ENCODE data around the gene BMP8B.
"Not testable (repeated sequence)": the region's sequence is repeated elsewhere in the genome, so short reads cannot be mapped to it uniquely, and the experiment has no call there.

The BMP8B gene

DNA sequence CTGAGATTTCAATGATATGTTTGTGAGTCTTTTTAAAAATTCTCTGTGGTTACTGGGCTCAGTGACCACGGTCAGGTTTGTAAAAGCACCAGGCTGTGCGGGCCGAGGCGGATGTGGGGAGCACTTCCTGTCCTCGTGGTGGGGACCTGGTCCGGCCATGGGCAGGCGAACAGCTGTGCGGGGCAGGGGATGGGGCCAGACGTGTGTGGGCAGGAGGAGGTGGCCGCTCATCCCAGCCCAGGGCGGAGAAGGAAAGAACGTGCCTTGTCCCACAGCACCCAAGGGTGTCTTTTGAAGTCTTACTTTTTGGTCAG is 12.3 kb downstream of the BMP8B start:
- Mint-ChIP-seq H3K9me3 (no peaks in the 10 kb centered on the region), H3K36me3 (no peaks in the 10 kb centered on the region), H3K4me1 (peaks cover 34% of the 10 kb centered on the region), H3K27me3 (no peaks in the 10 kb centered on the region), H3K4me3 (peak overlapping the region; percentile 49), H3K27ac (peak overlapping the region; percentile 76)
- ATAC-seq, result peak; percentile 67

DNA sequence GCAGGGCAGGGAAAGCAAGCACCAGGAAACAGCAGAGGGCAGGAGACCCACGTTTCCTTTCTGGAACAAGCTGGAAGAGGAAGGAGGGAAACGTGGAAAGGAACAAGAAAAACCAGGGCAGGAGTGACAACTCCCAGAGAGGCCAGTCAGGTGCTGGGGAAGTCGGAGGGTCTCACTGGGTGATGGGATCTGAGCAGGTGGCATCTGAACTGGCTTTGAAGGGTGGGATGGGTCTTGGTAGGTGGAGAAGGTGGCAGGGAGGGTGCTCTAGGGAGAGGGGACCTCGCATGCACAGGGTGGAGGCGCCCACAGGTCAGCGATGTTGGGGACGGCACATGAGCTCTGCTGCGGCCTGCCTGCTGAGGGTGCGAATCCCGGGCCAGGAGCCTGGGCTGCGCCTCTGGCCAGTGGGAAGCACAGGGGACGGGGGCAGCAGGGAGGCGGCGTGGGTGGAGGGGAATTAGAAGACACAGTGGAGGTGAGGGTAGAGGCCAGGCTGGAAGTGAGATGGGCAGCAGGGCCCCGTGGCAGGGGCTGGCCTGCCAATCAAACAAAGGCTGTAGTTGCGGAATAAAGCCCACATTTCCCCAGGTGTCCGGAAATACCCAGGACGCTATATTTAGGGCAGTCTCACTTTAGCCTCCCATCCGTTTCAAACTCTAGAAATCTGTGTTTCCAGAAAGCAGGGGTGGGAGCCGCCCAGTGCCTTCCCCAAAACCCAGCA is 12.8 kb downstream of the BMP8B start:
- Mint-ChIP-seq H3K4me3 (peak overlapping the region; percentile 49), H3K4me1 (peaks cover 34% of the 10 kb centered on the region), H3K27ac (peak overlapping the region; percentile 76)
- H3K9me3 Mint-ChIP-seq, H3K36me3 Mint-ChIP-seq, H3K27me3 Mint-ChIP-seq: not testable (repeated sequence)
- peak; percentile 58 for ATAC-seq

DNA sequence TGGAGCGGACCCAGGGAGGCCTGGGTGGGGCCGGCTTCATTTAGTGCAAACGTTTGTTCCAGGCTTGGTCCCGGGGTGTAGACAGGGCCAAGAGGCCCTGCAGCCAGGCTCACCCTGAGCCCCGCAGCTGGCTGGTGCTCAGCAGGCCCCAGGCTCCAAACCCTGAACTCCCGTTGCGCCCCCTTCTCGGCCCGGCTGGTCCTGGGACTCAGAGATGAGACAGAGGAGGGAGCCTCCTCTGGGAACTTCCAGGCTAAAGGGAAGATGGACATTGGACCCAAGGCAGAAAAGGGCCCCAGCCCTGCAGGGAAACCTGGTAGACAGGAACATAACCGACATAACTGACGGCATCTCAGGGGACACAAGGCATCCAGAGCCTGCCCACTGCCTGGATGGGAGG is 13.5 kb downstream of the BMP8B start:
- Mint-ChIP-seq H3K27ac (peak overlapping the region; percentile 76), H3K4me3 (peak overlapping the region; percentile 50), H3K4me1 (peaks cover 34% of the 10 kb centered on the region)
- H3K36me3 Mint-ChIP-seq, ATAC-seq, H3K9me3 Mint-ChIP-seq, H3K27me3 Mint-ChIP-seq: not testable (repeated sequence)

DNA sequence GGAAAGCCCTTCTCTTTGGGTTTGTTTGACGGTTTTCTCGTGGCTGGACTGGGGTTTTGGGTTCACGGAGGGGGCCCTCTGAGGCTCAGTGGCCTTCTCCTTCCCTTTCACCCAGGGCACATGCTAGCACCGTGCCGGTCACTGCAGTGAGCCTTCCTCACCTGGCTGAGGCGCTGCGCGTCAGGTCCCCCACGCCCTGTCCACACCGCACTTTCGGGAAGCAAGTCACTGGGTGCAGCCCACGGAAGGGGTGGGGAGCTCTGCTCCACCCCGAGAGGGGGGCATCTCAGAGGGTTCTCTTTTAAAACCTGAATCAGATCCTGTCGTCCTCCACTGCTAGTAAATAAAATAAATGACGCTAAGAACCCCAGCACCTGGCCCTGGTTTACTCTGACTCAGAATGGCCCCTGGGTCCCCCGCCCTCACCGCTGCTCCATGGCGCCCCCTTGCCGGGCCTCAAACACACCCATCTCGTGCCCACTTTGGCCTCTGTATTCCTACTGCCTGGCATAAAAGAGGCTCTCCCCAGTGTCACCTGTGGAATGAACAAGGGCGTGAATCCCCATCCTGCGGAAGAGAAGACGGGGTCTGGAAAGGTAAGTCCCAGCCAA is 15.2 kb downstream of the BMP8B start:
- not testable (repeated sequence) for H3K27ac Mint-ChIP-seq, H3K36me3 Mint-ChIP-seq, H3K4me3 Mint-ChIP-seq, ATAC-seq, H3K27me3 Mint-ChIP-seq, H3K9me3 Mint-ChIP-seq
- H3K4me1 Mint-ChIP-seq, result peaks cover 26% of the 10 kb centered on the region

DNA sequence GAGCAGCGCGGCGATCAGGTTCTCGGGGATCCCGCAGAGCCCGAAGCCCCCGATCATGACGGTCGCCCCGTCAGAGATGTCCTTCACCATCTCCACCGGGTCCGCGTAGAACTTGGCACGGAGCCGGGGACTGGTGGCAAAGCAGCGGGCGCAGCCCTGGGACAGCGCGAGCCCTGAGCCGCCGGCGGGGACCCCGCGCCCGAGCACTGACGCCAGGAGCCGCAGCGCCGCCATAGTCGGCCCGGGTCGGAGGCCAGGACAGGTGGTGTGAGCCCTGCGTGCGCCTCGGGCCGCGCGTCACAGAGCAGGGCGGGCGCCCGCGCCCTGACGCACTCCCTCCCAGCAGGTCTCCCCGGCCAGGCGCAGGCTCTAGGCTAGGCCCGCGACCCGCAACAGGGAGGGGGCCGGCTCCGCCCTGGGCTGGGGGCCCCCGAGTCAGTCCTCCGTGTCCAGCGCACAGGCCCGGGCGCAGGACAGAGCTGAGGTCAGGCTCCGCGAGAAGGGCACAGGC is 17.6 kb downstream of the BMP8B start, which contains the start of gene OXCT2:
OXCT2 (minus strand) TSS at position 327 of the 511 bp plus-strand sequence; CDS start at position 234, 93 bp downstream.
- Mint-ChIP-seq H3K4me3 (peak within 1 kb of the TSS; percentile 65), H3K4me1 (peaks cover 10% of the 10 kb centered on the region)
- peak; percentile 66 for ATAC-seq
- H3K9me3 Mint-ChIP-seq, H3K27ac Mint-ChIP-seq, H3K27me3 Mint-ChIP-seq, H3K36me3 Mint-ChIP-seq: not testable (repeated sequence)

DNA sequence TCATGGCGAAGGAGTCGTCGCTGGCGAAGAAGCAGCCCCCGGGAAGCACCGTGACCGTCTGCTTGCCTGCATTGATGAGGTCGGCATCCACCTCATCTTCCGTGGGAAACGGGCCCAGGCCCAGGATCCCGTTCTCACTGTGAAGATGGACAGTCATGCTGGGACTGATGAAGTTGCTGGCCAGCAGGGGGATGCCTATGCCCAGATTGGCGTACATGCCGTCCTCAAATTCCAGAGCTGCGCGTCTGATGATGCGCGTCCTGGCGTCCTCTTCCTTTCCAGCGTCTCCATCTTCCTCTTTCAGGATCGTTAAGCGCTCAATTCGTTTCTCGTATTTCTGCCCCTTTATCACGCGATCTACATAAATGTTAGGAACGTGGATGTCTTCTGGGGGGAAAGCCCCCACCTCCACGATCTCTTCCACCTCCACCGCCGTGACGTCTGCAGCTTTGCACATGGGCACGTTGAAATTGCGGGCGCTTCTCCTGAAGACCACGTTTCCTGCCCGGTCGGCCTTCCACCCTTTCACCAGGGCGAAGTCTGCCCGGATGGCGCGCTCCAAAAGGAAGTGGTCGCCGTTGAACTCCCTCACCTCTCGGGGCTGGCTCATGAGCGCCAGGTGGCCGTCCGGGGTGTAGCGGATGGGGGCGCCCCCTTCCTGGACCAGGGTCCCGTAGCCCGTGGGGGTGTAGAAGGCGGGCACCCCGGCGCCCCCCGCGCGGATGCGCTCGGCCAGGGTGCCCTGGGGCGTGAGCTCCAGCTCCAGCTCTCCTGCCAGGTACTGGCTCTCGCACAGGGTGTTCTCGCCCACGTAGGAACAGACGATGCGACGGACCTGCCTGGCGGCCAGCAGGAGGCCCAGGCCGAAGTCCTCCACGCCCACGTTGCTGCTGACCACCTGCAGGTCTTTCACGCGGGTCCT is 18.3 kb downstream of the BMP8B start:
- H3K27ac Mint-ChIP-seq, H3K9me3 Mint-ChIP-seq, H3K4me1 Mint-ChIP-seq, H3K27me3 Mint-ChIP-seq, H3K36me3 Mint-ChIP-seq: not testable (repeated sequence)
- ATAC-seq, result peak; percentile 72
- peak overlapping the region; percentile 65 for H3K4me3 Mint-ChIP-seq

DNA sequence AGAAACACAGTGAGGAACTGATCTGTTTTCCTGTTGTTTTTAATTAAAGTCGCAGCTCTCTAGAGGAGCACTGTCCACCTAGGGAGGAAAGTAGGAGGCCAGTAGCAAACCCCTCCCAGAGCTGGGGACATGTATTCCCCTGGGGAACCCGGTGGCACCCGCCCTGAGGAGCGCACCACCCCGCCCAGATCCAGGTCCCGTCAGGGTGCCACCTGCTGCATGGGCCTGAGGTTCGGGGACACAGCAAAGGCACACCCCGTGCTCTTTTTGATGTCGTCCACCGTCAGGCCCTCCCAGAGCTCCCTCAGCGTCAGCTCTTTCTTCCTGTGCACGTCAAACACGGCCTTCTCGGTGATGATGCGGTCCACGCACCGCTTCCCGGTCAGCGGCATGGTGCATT is 19.2 kb downstream of the BMP8B start:
- not testable (repeated sequence) for H3K27ac Mint-ChIP-seq, H3K4me3 Mint-ChIP-seq, H3K36me3 Mint-ChIP-seq, H3K27me3 Mint-ChIP-seq, H3K4me1 Mint-ChIP-seq, ATAC-seq, H3K9me3 Mint-ChIP-seq

DNA sequence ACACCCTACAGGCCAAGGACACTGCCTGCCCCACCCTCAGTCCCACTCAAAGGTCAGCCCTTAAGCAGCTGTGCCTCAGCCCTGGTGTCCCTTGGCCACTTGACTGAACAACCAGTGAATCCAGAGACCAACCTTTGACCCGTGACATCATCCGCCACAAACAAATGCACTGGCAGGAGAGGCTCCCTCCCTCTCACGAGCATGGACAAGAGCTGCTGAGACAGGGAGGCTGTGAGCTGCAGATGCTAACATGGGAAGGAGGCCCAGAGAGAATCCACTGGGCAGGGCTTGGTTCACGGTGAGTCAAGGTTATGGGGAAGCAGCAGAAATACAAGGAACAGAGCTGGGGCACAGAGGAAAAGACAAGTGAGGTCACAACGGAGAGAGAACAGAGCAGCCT is 22.2 kb downstream of the BMP8B start:
- H3K4me3 Mint-ChIP-seq, ATAC-seq, H3K27ac Mint-ChIP-seq, H3K4me1 Mint-ChIP-seq, H3K27me3 Mint-ChIP-seq, H3K9me3 Mint-ChIP-seq, H3K36me3 Mint-ChIP-seq: not testable (repeated sequence)

DNA sequence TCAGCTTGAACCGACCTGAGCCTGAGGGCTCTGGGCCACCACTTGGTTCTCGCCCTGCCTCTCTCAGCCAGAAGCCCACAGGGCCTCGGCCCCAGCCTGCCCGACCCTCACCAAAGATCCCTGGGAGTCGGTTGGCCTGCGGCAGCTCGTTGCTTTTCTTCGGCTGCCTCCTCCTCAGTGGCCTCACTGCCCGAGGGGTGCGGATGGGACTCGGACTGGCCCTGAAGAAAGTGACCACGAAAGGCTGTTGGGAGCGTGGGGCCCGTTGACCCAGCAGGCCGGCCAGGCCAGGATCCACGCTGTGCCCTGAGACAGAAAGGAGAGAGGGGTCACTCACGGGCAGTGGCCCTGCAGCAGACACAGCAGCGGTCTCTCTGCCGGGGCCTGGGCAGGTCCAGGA is 24.2 kb downstream of the BMP8B start:
- peaks cover 24% of the 10 kb centered on the region for H3K36me3 Mint-ChIP-seq
- H3K27me3 Mint-ChIP-seq, H3K9me3 Mint-ChIP-seq, H3K4me1 Mint-ChIP-seq, ATAC-seq, H3K27ac Mint-ChIP-seq, H3K4me3 Mint-ChIP-seq: not testable (repeated sequence)

DNA sequence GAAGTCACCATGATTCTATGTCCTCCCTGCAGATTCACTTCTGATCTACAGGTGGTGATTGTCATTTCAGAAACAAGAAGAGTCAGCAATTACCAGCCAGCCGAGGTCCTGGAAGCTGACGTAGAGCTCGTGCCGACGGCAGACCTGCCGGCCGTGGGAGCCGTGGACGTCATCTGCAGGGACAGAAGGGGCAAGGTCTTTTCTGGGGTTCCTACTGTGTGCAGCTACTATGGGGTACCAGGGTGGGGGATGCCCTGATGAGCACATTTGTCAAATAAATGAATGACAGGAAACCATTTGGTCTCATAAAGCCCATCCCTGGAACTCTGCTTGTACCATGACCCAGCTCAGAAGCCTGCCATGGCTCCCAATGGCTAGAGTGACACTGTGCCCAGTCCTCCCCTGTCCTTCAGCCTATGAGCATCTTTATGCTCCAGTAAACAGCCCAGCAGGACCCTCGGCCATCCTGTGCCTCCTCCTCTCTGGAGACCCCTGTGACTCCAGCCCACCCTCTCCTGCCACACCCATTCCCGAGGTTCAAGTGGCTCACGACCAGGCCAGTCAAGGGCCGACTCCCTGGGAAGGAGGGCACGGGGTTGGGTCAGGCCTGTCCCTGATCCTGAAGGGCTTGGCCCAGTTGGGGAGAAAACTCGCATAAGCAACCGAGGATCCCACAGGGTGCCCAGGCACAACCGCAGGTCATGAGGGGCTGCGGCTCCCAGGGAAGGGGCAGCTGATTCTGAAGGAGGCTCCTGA is 24.9 kb downstream of the BMP8B start:
- H3K27me3 Mint-ChIP-seq, H3K4me1 Mint-ChIP-seq, H3K9me3 Mint-ChIP-seq, H3K4me3 Mint-ChIP-seq, H3K27ac Mint-ChIP-seq, ATAC-seq: not testable (repeated sequence)
- H3K36me3 Mint-ChIP-seq, result peaks cover 30% of the 10 kb centered on the region

DNA sequence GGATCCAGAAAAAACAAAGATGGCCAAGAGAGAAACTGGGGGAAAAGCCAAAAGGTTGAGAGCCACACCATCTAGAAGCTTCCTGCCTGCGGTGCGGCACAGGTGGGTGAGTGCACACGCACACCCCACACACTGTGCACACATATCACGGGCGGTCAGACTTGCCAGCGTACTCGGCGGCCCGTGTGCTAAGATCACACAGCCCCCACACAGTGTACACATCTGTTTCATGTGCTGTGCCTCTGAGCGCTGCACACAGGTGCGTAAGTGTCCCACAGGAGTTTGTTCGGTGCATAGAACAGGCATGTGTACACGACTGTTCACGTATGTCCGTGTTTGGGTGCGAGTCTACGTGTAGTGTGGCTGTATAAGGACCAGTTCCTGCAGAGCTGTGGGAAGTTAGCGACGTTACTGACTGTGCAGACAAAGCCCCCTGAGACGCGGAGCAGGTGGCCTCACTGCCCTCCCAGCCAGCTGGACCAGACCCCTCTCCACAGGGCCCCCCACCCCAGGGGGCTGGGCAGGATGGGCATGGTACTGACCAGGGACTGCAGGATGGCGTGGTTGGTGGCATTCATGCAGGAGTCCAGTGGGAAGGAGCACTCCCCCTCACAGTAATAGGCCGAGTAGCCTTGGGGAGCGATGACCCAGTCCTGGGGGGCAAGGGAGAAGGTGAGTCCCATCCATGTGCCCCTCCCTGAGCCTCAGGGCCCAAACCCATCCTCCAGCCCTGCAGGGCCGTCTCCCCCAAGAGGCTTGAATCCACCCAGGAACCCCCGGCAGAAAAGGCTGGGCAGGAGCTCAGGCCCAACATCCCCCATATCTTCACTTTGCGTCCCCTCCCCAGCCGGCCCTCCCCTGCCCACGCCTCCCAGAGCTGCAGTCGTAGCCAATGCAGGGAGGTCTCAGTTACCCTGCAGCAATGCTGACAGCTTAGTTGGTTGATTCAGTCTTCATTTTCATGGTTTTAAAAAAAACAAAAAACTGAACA is 25.8 kb downstream of the BMP8B start:
- Mint-ChIP-seq H3K9me3 (no peaks in the 10 kb centered on the region), H3K27ac (no peak overlapping the region), H3K36me3 (peaks cover 40% of the 10 kb centered on the region), H3K27me3 (no peaks in the 10 kb centered on the region), H3K4me3 (no peak overlapping the region), H3K4me1 (no peaks in the 10 kb centered on the region)
- ATAC-seq, result no peak

DNA sequence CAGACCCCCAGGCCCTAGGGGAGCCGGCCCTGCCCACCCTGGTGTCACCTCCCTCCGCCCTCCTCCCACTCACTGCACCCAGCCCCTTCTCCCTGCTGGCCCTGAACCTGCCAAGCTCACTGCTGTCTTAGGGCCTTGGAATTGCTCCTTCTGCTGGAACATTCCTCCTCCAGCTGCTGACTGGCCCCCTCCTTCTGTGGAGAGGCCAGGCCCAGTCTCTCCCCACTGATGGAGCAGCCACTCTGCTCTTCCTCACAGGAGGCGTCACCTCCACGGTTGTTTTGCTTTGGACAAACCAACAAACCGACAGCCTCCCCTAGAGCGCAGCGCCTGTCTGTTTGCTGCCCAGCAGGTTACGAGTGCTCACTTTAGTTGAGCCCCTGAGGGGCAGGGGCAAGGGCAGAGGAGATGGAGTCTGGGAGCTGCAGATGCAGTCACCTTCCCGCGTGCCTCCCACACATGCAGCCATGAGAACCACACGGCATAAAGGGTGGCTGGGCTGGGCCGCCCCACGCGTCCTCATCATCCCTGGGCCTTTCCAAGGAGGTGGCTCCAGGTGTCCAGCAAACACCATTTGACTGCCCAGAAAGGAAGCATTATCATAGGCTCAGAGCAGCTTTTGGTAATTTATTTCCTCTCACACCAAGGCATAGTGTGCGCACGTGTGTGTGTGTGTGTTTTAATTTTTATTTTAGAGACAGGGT is 27.0 kb downstream of the BMP8B start:
- Mint-ChIP-seq H3K27ac (no peak overlapping the region), H3K27me3 (no peaks in the 10 kb centered on the region), H3K36me3 (peaks cover 48% of the 10 kb centered on the region), H3K4me3 (no peak overlapping the region), H3K4me1 (no peaks in the 10 kb centered on the region), H3K9me3 (no peaks in the 10 kb centered on the region)
- ATAC-seq, result no peak

DNA sequence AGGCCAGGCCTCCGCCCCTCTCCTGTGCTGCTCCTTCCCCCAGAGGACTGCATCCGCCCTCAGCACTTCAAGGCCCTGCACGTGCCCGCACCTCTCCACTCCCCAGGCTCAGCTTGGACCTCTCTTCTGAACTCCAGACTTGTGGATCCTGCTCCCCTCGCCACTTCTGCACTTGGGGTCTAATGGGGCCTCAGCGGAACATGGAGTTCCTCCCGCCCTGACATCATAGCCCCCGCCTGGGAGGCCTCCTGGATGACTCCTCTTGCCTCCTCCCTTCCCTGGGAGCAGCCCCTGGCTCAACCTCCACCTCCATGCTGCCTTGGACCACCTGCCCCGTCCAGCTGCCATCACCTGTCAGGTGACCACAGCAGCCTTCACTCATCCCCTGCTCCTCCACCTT is 27.6 kb downstream of the BMP8B start:
- no peaks in the 10 kb centered on the region for H3K9me3 Mint-ChIP-seq
- peaks cover 52% of the 10 kb centered on the region for H3K36me3 Mint-ChIP-seq
- no peak overlapping the region for H3K4me3 Mint-ChIP-seq
- H3K27me3 Mint-ChIP-seq, result no peaks in the 10 kb centered on the region
- no peaks in the 10 kb centered on the region for H3K4me1 Mint-ChIP-seq
- ATAC-seq, result no peak
- no peak overlapping the region for H3K27ac Mint-ChIP-seq

Measured in stimulated activated memory B cell treated with anti-CD40 and anti-IgM and Interleukin-4, amounts not matched to agents 10 μg/mL and 1 μg/mL and 100 μg/mL, for 72 hours (primary cell).